GM12892 (cell line): Measurements from ENCODE around the gene MICAL1.

Experiments
- POLR2A ChIP-seq: IDR thresholded peaks from 2 replicates; pipeline ENCODE4 v1.6.1; 2011; ENCODE audit warnings: low read depth, low read length, control low read depth
- POLR2AphosphoS5 ChIP-seq: IDR thresholded peaks from 2 replicates; pipeline ENCODE4 v1.6.1; 2011; ENCODE audit warnings: low read depth, low read length, control low read depth
- TAF1 ChIP-seq: IDR thresholded peaks from 2 replicates; pipeline ENCODE4 v1.6.1; 2011; ENCODE audit warnings: low read depth, mild to moderate bottlenecking, control low read depth, low read length, borderline replicate concordance

DNA sequence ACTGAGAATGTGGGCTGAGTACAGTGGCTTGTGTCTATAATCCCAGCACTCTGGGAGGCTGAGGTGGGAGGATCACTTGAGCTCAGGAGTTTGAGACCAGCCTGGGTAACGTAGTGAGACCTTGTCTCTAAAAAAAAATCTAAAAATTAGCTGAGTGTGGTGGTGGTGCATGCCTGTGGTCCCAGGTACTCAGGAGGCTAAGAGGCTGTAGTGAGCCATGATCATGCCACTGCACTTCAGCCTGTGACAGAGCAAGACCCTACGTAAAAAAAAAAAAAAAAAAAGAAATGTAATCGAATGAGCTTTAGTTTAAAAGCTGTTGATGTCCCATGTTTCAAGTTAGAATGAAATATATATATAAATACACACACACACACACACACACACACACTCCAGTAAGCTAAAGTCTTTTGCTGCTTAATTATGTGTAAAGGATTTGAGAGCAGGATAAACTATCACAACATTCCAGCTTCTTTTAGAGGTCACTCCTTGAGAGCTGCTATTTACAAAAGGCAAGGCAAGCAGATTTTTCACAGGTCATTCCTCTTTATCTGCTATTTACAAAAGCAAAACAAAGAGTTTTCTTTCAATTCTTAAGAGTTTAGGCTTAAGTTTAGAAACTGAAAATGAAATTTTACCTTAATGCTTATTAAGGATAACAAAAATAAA lies 4.7 kb upstream of the MICAL1 start:
- no peak for TF ChIP-seq POLR2A
- TF ChIP-seq POLR2AphosphoS5, result no peak
- no peak for TF ChIP-seq TAF1
